ENCODE measurements around the gene CRHBP. TPM values are rescaled to one million over a fixed set of nuclear protein-coding genes. Genes with fewer than 3 reads are reported as not detected.
A peak's percentile ranks its signal among the peaks of the same experiment; 100 is the strongest.

CRHBP gene
- polyA plus RNA-seq, 2 of the 4 experiments (the other 2 are of a cell fraction) = not detected

DNA sequence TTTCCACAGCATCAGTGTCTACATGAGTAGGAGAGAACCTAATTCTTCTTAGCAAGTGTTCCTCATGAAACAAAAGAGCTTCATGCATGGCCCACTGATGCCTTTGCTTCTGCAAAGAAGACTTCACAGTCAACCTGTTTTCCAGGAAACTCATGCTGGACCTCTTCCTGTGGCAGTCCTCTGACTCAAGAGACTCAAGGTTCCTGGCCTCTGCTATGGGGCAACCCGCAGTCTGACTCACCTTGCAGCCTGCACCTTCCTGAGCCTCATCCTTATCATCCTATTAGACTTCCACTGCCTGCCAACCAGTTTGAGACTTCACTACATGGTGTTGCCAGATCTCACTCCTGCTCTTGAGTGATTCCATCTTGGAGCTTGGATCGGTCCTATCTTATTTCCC is 59.8 kb downstream of the CRHBP start:
- DNase-seq (ENCODE audit: low read depth in 1 of 2, low spot score in 1 of 2) = peak in 1 of 2 experiments; percentile 4
- no peak; a peak in 1 of 6 replicates for ATAC-seq
- CTCF ChIA-PET = interaction anchor here (1.3 to 2.0 kb wide), 2 partner anchors 137 to 411 kb away, joined by 3 to 7 read pairs; no protein-coding TSS in a partner anchor
- POLR2A ChIA-PET = no interaction called here
- no peaks in the 10 kb centered on the region for H3K9me3 ChIP-seq
- TF ChIP-seq HOXB5 (CRISPR knock-in tag; IDR thresholded peaks at IDR 0.05) (no peak), CBX2 (IDR thresholded peaks at IDR 0.05; ENCODE audit: borderline replicate concordance, low read depth) (no peak), HDAC2 (IDR thresholded peaks at IDR 0.05) (no peak), EHMT2 (IDR thresholded peaks at IDR 0.05; ENCODE audit: low read depth) (no peak), JUN (IDR thresholded peaks at IDR 0.05) (no peak)
- TF ChIP-seq, protein P1, sequence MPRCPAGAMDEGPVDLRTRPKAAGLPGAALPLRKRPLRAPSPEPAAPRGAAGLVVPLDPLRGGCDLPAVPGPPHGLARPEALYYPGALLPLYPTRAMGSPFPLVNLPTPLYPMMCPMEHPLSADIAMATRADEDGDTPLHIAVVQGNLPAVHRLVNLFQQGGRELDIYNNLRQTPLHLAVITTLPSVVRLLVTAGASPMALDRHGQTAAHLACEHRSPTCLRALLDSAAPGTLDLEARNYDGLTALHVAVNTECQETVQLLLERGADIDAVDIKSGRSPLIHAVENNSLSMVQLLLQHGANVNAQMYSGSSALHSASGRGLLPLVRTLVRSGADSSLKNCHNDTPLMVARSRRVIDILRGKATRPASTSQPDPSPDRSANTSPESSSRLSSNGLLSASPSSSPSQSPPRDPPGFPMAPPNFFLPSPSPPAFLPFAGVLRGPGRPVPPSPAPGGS (IDR thresholded peaks at IDR 0.05) = no peak
- TF ChIP-seq, protein P2, sequence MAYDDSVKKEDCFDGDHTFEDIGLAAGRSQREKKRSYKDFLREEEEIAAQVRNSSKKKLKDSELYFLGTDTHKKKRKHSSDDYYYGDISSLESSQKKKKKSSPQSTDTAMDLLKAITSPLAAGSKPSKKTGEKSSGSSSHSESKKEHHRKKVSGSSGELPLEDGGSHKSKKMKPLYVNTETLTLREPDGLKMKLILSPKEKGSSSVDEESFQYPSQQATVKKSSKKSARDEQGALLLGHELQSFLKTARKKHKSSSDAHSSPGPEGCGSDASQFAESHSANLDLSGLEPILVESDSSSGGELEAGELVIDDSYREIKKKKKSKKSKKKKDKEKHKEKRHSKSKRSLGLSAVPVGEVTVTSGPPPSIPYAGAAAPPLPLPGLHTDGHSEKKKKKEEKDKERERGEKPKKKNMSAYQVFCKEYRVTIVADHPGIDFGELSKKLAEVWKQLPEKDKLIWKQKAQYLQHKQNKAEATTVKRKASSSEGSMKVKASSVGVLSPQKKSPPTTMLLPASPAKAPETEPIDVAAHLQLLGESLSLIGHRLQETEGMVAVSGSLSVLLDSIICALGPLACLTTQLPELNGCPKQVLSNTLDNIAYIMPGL (CRISPR knock-in tag; IDR thresholded peaks at IDR 0.05; ENCODE audit: borderline replicate concordance) = no peak
- TF ChIP-seq, protein P3, sequence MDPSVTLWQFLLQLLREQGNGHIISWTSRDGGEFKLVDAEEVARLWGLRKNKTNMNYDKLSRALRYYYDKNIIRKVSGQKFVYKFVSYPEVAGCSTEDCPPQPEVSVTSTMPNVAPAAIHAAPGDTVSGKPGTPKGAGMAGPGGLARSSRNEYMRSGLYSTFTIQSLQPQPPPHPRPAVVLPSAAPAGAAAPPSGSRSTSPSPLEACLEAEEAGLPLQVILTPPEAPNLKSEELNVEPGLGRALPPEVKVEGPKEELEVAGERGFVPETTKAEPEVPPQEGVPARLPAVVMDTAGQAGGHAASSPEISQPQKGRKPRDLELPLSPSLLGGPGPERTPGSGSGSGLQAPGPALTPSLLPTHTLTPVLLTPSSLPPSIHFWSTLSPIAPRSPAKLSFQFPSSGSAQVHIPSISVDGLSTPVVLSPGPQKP (IDR thresholded peaks at IDR 0.05; ENCODE audit: low read depth, low read length) = no peak
- 39% methylated on average over 2 of the region's 2 CpGs for WGBS (ENCODE audit: missing lambda C conversion rate)
- no peak overlapping the region for H3K27ac ChIP-seq
- no peak overlapping the region for H3K4me3 ChIP-seq
- H3K4me2 ChIP-seq = no peak overlapping the region
- no peaks in the 10 kb centered on the region for H3K4me1 ChIP-seq
- FAIRE-seq = no peak

DNA sequence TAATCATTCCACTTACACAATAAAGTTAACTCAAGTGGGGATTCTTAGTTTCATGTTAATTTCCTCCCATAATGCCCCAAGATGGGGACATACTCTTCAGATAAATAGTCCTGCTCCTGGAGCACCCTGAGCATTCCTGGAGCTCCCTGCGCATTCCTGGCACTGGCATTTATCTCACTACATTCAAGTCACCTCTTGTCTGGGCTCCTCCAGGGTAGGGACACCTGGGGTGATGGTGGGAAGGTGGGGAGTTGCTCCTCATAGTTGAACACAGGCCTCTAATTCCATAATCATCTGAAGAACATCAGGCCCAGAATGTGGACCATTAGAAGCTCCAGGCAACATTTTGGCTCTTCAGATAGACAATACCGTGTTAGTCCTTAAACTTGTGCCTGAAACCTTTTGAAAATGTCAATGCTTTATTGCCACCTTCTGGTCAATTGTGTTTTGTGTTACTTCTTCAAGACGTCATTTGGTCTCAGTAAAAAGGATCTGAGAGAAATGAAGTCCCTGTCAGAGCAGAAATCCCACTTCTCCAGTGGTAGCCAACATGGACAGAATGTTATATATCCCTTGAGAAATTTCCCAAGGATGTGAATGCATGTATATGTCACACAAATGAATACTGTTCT is 63.2 kb downstream of the CRHBP start:
- WGBS (ENCODE audit: missing lambda C conversion rate) = 36% methylated on average over 3 of the region's 3 CpGs
- POLR2A ChIA-PET = interaction anchor here (1.6 kb wide), 1 partner anchor 14 kb away, joined by 3 read pairs; the partner anchor contains the start of gene AGGF1
- H3K4me1 ChIP-seq = no peaks in the 10 kb centered on the region
- 0 out of 6 replicates have a peak overlapping the region, but pooled peaks of 1 of the 2 experiments have one; percentile 11 for H3K27ac ChIP-seq
- no peaks in the 10 kb centered on the region for H3K9me3 ChIP-seq
- peak; percentile 76 to 85; a peak in 5 of 6 replicates for ATAC-seq
- DNase-seq (ENCODE audit: low read depth in 1 of 2, low spot score in 1 of 2) = peak in 1 of 2 experiments; percentile 78
- FAIRE-seq = peak; percentile 82
- TF ChIP-seq SMC3 (IDR thresholded peaks at IDR 0.05) (peak; percentile 83), RAD21 (conservative IDR thresholded peaks at IDR 0.05 in 1 of 2, IDR thresholded peaks at IDR 0.05 in 1 of 2) (peak; percentile 79 to 85), NFE2L2 (conservative IDR thresholded peaks at IDR 0.05; ENCODE audit: low read length) (no peak)
- TF ChIP-seq, protein P4, sequence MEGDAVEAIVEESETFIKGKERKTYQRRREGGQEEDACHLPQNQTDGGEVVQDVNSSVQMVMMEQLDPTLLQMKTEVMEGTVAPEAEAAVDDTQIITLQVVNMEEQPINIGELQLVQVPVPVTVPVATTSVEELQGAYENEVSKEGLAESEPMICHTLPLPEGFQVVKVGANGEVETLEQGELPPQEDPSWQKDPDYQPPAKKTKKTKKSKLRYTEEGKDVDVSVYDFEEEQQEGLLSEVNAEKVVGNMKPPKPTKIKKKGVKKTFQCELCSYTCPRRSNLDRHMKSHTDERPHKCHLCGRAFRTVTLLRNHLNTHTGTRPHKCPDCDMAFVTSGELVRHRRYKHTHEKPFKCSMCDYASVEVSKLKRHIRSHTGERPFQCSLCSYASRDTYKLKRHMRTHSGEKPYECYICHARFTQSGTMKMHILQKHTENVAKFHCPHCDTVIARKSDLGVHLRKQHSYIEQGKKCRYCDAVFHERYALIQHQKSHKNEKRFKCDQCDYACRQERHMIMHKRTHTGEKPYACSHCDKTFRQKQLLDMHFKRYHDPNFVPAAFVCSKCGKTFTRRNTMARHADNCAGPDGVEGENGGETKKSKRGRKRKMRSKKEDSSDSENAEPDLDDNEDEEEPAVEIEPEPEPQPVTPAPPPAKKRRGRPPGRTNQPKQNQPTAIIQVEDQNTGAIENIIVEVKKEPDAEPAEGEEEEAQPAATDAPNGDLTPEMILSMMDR (IDR thresholded peaks at IDR 0.05) = peak; percentile 64
- no peak overlapping the region for H3K4me3 ChIP-seq
- CTCF ChIA-PET = interaction anchor here (0.6 to 3.9 kb wide), 47 partner anchors 9 to 612 kb away, joined by 3 to 161 read pairs (median 4); partner anchors contain the start of gene AGGF1
- H3K4me2 ChIP-seq = no peak overlapping the region

DNA sequence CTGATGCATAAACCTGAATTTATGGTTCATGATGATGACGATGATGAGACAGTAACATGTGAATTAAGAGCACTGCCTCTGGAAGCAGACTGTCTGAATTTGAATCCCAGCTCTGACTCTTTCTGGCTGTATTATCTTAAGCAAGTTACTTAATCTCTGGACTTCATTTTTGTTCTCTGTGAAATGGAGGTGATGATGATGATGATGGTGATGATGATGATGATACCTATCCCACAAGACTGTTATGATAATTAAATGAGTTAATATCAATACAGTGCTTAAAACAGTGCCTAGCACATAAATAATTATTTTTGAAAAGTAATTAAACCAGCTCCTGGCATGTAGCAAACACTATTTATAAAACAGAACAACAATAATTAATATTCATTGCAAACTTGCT is 64.1 kb downstream of the CRHBP start:
- no peak overlapping the region for H3K27ac ChIP-seq
- ATAC-seq (no peak), FAIRE-seq (no peak), DNase-seq (ENCODE audit: low read depth in 1 of 2, low spot score in 1 of 2) (no peak)
- H3K9me3 ChIP-seq = no peaks in the 10 kb centered on the region
- H3K4me1 ChIP-seq = no peaks in the 10 kb centered on the region
- WGBS (ENCODE audit: missing lambda C conversion rate) = 77% methylated on average over 1 of the region's 1 CpG
- POLR2A ChIA-PET = interaction anchor here (1.6 kb wide), 1 partner anchor 13 kb away, joined by 3 read pairs; the partner anchor contains the start of gene AGGF1
- CTCF ChIA-PET = interaction anchor here (0.6 to 3.9 kb wide), 37 partner anchors 9 to 613 kb away, joined by 3 to 161 read pairs (median 4); partner anchors contain the start of gene AGGF1
- no peak overlapping the region for H3K4me3 ChIP-seq
- no peak overlapping the region for H3K4me2 ChIP-seq
- TF ChIP-seq RFX5 (IDR thresholded peaks at IDR 0.05) (no peak), MYC (IDR thresholded peaks at IDR 0.05; ENCODE audit: borderline replicate concordance, low read length) (no peak)
